RWPE1 (cell line): Measurements from ENCODE around the gene SLC25A44.
"Not testable (repeated sequence)": the region's sequence is repeated elsewhere in the genome, so short reads cannot be mapped to it uniquely, and the experiment has no call there.

Experiments used
- CTCF ChIA-PET: fragments of 350-600 bp; sonication (Branson Sonifier 250); formaldehyde crosslinking; extraction: SDS; loops from one replicate; lab custom pipeline; 2021; lab: Yijun Ruan, JAX
- POLR2A ChIA-PET: fragments of 400-600 bp; formaldehyde crosslinking; extraction: SDS; loops from one replicate; lab custom pipeline; 2020; ENCODE audit warnings: antibody characterized with exemption; ENCODE audit not compliant: low non-redundant PET; lab: Yijun Ruan, JAX
- DNase-seq: peaks from one replicate; pipeline ENCODE4 v3.0.0; 2012; ENCODE audit warnings: low spot score
- H3K27ac ChIP-seq: fragments of 450-650 bp; 2 replicates; pipeline ENCODE4 v1.5.1; 2017
- TF ChIP-seq, protein P1 (sequence below): fragments of 450-650 bp; conservative IDR thresholded peaks from 2 replicates; pipeline ENCODE4 v1.5.1; 2017; ENCODE audit warnings: low read depth, mild to moderate bottlenecking

Gene SLC25A44

DNA sequence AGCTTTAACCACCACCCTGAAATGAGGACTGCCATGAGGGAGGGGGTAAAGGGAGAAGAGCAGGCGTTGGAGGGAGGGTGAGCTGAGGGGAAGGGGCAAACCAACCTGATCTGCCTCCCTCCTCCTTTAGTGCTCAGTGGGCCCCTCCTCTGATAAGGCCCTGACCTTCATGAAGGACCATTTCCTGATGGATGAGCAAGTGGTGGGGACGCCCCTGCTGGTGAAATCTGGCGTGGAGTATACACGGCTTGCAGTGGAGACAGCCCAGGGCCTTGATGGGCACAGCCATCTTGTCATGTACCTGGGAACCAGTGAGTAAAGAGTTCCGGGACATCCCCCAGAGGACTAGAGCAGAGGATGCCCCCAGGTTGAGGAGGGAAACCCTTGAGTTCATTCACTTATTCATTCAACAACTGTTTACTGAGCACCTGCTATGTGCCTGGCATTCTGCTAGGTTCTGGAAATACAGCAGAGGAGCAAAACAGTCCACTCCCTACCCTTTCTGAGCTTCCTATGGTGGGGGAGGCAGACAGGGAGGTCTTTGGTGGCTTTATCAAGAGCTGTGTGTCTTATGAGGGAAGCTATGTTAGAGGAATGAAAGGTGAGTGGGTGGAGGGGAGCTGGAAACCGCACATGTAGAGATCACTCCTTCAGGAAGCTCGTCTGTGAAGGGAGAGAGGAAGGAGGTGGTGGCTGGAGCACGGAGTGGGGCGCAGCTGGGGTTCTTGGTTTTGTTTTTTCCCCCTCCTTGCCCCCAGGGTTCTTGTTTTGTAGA lies 21.0 kb upstream of the SLC25A44 start:
- no peak for DNase-seq
- H3K27ac ChIP-seq, result no peak overlapping the region
- POLR2A ChIA-PET, result no interaction called here
- CTCF ChIA-PET, result interaction anchor here (0.6 kb wide), 1 partner anchor 51 kb away, joined by 3 read pairs; no protein-coding TSS in a partner anchor
- TF ChIP-seq, protein P1, sequence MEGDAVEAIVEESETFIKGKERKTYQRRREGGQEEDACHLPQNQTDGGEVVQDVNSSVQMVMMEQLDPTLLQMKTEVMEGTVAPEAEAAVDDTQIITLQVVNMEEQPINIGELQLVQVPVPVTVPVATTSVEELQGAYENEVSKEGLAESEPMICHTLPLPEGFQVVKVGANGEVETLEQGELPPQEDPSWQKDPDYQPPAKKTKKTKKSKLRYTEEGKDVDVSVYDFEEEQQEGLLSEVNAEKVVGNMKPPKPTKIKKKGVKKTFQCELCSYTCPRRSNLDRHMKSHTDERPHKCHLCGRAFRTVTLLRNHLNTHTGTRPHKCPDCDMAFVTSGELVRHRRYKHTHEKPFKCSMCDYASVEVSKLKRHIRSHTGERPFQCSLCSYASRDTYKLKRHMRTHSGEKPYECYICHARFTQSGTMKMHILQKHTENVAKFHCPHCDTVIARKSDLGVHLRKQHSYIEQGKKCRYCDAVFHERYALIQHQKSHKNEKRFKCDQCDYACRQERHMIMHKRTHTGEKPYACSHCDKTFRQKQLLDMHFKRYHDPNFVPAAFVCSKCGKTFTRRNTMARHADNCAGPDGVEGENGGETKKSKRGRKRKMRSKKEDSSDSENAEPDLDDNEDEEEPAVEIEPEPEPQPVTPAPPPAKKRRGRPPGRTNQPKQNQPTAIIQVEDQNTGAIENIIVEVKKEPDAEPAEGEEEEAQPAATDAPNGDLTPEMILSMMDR, result no peak

DNA sequence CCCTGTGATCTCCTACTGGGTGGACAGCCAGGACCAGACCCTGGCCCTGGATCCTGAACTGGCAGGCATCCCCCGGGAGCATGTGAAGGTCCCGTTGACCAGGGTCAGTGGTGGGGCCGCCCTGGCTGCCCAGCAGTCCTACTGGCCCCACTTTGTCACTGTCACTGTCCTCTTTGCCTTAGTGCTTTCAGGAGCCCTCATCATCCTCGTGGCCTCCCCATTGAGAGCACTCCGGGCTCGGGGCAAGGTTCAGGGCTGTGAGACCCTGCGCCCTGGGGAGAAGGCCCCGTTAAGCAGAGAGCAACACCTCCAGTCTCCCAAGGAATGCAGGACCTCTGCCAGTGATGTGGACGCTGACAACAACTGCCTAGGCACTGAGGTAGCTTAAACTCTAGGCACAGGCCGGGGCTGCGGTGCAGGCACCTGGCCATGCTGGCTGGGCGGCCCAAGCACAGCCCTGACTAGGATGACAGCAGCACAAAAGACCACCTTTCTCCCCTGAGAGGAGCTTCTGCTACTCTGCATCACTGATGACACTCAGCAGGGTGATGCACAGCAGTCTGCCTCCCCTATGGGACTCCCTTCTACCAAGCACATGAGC lies 17.2 kb upstream of the SLC25A44 start:
- no peak overlapping the region for H3K27ac ChIP-seq
- ChIA-PET POLR2A (no interaction called here), CTCF (no interaction called here)
- TF ChIP-seq, protein P1, result no peak
- DNase-seq, result no peak

DNA sequence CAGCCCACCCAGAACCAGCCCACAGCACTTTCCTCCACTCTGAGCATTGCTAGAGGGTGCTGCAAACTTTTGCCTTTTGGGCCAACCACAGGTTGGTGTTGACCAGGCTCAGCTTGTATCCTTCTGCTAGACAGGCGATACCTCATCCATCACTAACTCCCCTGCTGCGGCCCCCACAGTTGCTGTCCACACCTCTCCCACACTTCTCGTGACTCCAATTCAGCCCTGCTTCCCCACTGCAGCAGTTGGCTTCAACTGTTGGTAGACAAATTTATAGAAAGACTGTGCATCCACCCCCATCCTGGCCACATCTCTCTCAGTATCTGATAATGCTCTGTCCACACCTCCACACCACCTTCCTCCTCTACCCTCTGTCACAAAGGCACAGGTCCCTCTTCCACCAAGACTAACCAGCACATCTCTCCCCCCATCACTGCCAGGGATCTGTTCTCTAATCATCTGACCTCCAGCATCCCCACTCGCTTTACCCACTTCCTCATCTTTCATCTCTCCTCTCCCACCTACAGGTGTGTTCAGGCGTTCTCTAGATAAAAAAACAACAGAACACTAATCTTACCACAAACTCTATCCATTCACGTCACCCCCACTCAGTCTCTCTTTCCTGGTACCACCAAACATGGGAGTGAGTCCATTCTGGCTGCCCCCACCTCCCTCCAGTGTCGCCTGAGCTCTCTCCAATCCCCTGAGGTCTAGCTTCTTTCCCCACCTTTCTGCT lies 15.8 kb upstream of the SLC25A44 start:
- TF ChIP-seq, protein P1, result no peak
- no peak for DNase-seq
- H3K27ac ChIP-seq, result no peak overlapping the region
- CTCF ChIA-PET, result interaction anchor here (0.6 kb wide), 2 partner anchors 37 to 240 kb away, joined by 3 to 4 read pairs; no protein-coding TSS in a partner anchor
- POLR2A ChIA-PET, result no interaction called here

DNA sequence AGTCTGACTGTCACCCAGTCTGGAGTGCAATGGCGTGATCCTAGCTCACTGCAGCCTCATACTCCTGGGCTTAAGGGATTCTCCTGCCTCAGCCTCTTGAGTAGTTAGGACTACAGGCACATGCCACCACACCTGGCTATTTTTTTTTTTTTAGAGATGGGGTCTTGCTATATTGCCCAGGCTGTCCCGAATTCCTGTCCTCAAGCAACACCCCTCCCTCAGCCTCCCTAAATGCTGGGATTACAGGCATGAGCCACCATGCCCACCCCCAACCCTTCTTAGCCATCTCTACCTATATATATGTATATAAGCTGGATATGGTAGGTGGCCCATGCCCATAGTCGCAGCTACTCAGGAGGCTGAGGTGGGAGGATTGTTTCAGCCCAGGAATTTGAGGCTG lies 13.4 kb upstream of the SLC25A44 start:
- TF ChIP-seq, protein P1, result no peak
- ChIA-PET CTCF (no interaction called here), POLR2A (no interaction called here)
- H3K27ac ChIP-seq, result no peak overlapping the region
- no peak for DNase-seq

DNA sequence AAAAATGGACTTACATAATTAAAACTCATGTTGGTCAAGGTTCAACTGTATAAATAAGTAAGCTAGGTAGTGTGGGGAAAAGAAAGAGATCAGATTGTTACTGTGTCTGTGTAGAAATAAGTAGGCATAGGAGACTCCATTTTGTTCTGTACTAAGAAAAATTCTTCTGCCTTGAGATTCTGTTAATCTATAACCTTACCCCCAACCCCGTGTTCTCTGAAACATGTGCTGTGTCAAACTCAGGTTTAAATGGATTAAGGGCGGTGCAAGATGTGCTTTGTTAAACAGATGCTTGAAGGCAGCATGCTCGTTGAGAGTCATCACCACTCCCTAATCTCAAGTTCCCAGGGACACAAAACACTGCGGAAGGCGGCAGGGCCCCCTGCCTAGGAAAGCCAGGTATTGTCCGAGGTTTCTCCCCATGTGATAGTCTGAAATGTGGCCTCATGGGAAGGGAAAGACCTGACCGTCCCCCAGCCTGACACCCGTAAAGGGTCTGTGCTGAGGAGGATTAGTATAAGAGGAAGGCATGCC lies 12.4 kb upstream of the SLC25A44 start:
- CTCF ChIA-PET, H3K27ac ChIP-seq, POLR2A ChIA-PET, DNase-seq: not testable (repeated sequence)

DNA sequence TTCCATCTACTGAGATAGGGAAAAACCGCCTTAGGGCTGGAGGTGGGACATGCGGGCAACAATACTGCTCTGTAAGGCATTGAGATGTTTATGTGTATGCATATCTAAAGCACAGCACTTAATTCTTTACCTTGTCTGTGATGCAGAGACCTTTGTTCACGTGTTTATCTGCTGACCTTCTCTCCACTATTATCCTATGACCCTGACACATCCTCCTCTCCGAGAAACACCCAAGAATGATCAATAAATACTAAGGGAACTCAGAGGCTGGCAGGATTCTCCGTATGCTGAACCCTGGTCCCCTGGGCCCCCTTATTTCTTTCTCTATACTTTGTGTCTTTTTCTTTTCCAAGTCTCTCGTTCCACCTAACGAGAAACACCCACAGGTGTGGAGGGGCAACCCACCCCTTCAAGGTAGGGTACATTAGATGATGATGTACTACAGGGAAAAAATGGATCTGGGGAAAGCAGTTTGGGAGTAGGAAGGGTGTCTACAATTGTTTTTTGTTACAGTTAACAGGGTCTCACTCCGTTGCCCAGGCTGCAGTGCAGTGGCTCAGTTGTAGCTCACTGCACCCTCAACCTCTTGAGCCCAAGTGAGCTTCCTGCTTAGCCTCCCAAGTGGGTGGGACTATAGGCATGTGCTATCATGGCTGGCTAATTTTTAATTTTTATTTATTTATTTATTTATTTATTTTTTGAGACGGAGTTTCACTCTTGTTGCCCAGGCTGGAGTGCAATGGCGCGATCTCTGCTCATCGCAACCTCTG lies 11.7 kb upstream of the SLC25A44 start:
- H3K27ac ChIP-seq, CTCF ChIA-PET, POLR2A ChIA-PET, DNase-seq: not testable (repeated sequence)

DNA sequence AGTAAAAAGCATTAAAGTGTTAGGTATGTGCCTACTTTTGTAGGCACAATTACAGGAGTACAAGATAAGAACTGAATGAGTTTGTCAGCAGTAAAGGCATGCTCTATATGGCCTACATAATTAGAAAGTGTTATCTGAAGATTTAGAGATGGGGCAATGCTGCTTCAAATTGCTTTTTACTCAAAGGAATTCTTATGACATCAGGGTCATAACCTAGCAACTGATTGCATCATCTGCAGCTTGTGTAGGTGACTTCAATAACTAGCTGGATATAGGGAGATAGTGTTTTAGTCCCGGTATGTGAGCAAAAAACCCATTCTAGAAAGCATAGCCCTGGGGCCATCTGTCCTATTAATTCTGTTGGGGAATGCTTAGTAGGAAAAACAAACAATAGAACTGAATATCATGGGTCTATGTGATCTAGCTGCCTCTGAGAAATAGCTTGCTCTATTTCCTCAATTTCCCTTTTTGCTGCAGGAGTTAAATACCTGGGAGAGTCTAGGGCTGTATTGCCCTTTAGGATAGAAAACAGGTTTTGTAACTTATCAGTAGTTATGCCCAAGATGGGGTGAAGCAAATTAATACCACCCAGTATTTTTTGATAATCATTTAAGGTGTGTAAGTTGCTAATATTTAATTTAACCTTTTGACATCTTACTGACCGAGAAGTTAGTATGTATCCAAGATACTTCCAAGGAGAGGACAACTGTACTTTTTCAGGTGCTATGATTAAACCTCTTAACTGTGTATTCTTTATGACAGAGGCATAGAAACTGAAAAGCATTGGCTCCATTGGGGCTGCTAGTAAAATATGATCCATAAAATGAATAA lies 7.3 kb upstream of the SLC25A44 start:
- POLR2A ChIA-PET, result not testable (repeated sequence)

DNA sequence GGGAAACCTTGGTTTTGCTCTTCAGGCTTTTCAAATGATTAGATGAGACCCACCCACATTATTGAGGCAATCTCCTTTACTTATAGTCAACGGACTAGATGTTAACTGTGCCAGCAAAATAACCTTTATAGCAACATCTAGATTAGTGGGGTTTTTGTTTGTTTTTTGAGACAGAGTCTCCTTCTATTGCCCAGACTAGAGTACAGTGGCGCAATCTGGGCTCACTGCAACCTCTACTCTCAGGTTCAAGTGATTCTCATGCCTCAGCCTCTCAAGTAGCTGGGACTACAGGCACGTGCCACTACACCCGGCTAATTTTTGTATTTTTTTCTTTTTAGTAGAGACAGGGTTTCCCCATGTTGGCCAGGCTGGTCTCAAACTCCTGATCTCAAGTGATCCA lies 3.6 kb upstream of the SLC25A44 start:
- POLR2A ChIA-PET, H3K27ac ChIP-seq, DNase-seq: not testable (repeated sequence)
- CTCF ChIA-PET, result interaction anchor here (0.7 kb wide), 2 partner anchors 36 to 94 kb away, joined by 3 to 4 read pairs; no protein-coding TSS in a partner anchor

More for the DNA sequence above, 7.3 kb upstream of the SLC25A44 start:
- DNase-seq, CTCF ChIA-PET, H3K27ac ChIP-seq: not testable (repeated sequence)
